HG02763 (cell line): ENCODE data around the gene ELN.

Experiments used
- ATAC-seq: cut with Tn5 transposase; IDR thresholded peaks from one replicate; pipeline ENCODE4 v1.9.1; 2021; ENCODE audit warnings: mild to moderate bottlenecking, moderate library complexity; ENCODE audit not compliant: unreplicated experiment

Gene ELN

GRCh38 chr7:74092321-74092963 lies 64.5 kb downstream of the ELN start:
- no peak for ATAC-seq

GRCh38 chr7:74092964-74093471 lies 65.0 kb downstream of the ELN start:
- peak; percentile 62 for ATAC-seq

GRCh38 chr7:74093671-74094223 lies 65.8 kb downstream of the ELN start:
- peak; percentile 4 for ATAC-seq

- ATAC-seq, result peak; percentile 46
Measured at GRCh38 chr7:74094224-74095101, 66.5 kb downstream of the ELN start.

GRCh38 chr7:74095135-74095534 lies 67.2 kb downstream of the ELN start:
- ATAC-seq, result no peak

- no peak for ATAC-seq
Measured at GRCh38 chr7:74097937-74098614, 70.1 kb downstream of the ELN start.

- ATAC-seq, result no peak
Measured at GRCh38 chr7:74099031-74099430, 71.1 kb downstream of the ELN start.

GRCh38 chr7:74101061-74101681 lies 73.2 kb downstream of the ELN start:
- ATAC-seq, result peak; percentile 93

GRCh38 chr7:74103219-74103772 lies 75.3 kb downstream of the ELN start:
- ATAC-seq, result no peak

- no peak for ATAC-seq
Measured at GRCh38 chr7:74104702-74105101, 76.7 kb downstream of the ELN start.

GRCh38 chr7:74105992-74106391 lies 78.0 kb downstream of the ELN start:
- no peak for ATAC-seq

GRCh38 chr7:74106846-74107245 lies 78.9 kb downstream of the ELN start:
- ATAC-seq, result no peak

GRCh38 chr7:74115326-74115725 lies 87.4 kb downstream of the ELN start:
- ATAC-seq, result no peak

- ATAC-seq, result no peak
Measured at GRCh38 chr7:74116356-74116755, 88.4 kb downstream of the ELN start.
